HepG2 (cell line): Measurements from ENCODE around the gene BICRA. TPM values are rescaled to one million over a fixed set of nuclear protein-coding genes. Genes with fewer than 3 reads are reported as not detected.

ENCODE experiments used
- ATAC-seq: fragments of 200-7000 bp; cut with Tn5 transposase; 3 replicates; pipeline ENCODE4 v1.9.1; 2020; ENCODE audit warnings: mild to moderate bottlenecking, moderate library complexity
- BruUV-seq: library from RNA; stranded (reverse); fragments of 400-500 nt; replicated peaks from 2 replicates; lab custom pipeline; 2021; lab: Mats Ljungman, UMichigan
- CTCF ChIA-PET: fragments of 300-600 bp; formaldehyde crosslinking; extraction: SDS; loops from one replicate; lab custom pipeline; 2021; ENCODE audit warnings: low total read pairs, inconsistent platforms, low intra/inter-chr PET ratio; lab: Yijun Ruan, JAX
- POLR2A ChIA-PET: fragments of 350-600 bp; sonication (Branson Sonifier 250); formaldehyde crosslinking; loops from one replicate; lab custom pipeline; 2020; ENCODE audit warnings: antibody characterized with exemption, inconsistent platforms; lab: Yijun Ruan, JAX
- DNase-seq: peaks from one replicate; pipeline ENCODE4 v3.0.0-alpha.2; 2015; ENCODE audit warnings: low spot score
- FAIRE-seq: peaks from 3 replicates; lab custom pipeline; 2011; peaks lifted over from hg19 to GRCh38; lab: Jason Lieb, UNC
- H2AFZ ChIP-seq: one replicate; pipeline ENCODE4 v1.6.1; 2011; ENCODE audit warnings: low read length, inconsistent platforms
- H3K27ac ChIP-seq: fragments of 300-600 bp; 3 replicates; pipeline ENCODE4 v1.8.0; 2011; ENCODE audit warnings: mixed run types, mild to moderate bottlenecking, mixed read lengths, low read length, inconsistent platforms; ENCODE audit not compliant: insufficient read depth; ENCODE audit errors: extremely low read length
- H3K27me3 ChIP-seq, 2 experiments: fragments of 200-600 bp in 1 of 2; 2 replicates in 1 of 2; 3 replicates in 1 of 2; pipeline versions ENCODE4 v1.6.0 to v1.8.0; 2011; ENCODE audit warnings: low read length in 2 of 2, mild to moderate bottlenecking in 2 of 2, moderate library complexity in 2 of 2, inconsistent platforms in 1 of 2; ENCODE audit not compliant: insufficient read depth in 2 of 2, control insufficient read depth in 1 of 2
- H3K36me3 ChIP-seq, 2 experiments: fragments of 200-600 bp in 1 of 2; replicated peaks in 1 of 2; 2 replicates in 1 of 2; 3 replicates in 1 of 2; pipeline versions ENCODE4 v1.5.1 to v1.8.0; 2011; ENCODE audit warnings: low read length in 2 of 2, inconsistent platforms in 1 of 2; ENCODE audit not compliant: insufficient read depth in 2 of 2, control insufficient read depth in 1 of 2
- H3K4me1 ChIP-seq: 2 replicates; pipeline ENCODE4 v1.5.1; 2012; ENCODE audit warnings: low read length, inconsistent platforms; ENCODE audit not compliant: insufficient read depth
- H3K4me2 ChIP-seq: 2 replicates; pipeline ENCODE4 v1.6.0; 2011; ENCODE audit warnings: low read depth, low read length, inconsistent platforms
- H3K4me3 ChIP-seq, 3 experiments: fragments of 200-600 bp in 1 of 3; sonication (generic), shearing (Covaris generic) in 1 of 3; replicated peaks in 1 of 3; 2 replicates each; pipeline ENCODE4 v1.5.1; 2011 to 2016; ENCODE audit warnings: low read length in 3 of 3, inconsistent platforms in 2 of 3, low read depth in 2 of 3, mild to moderate bottlenecking in 2 of 3, control low read depth in 1 of 3, mixed read lengths in 1 of 3; ENCODE audit not compliant: insufficient read depth in 1 of 3
- H3K79me2 ChIP-seq: one replicate; pipeline ENCODE4 v1.6.1; 2011; ENCODE audit warnings: low read length, inconsistent platforms; ENCODE audit not compliant: insufficient read depth
- H3K9ac ChIP-seq: 2 replicates; pipeline ENCODE4 v1.6.0; 2011; ENCODE audit warnings: mild to moderate bottlenecking, low read depth, low read length, inconsistent platforms; ENCODE audit not compliant: insufficient read depth
- H3K9me3 ChIP-seq: 2 replicates; pipeline ENCODE4 v1.5.1; 2012; ENCODE audit warnings: mild to moderate bottlenecking, low read length
- H4K20me1 ChIP-seq: 2 replicates; pipeline ENCODE4 v1.6.0; 2011; ENCODE audit warnings: inconsistent platforms, mild to moderate bottlenecking, low read length, moderate library complexity; ENCODE audit not compliant: insufficient read depth
- FOXK1 ChIP-seq: sonication (generic); formaldehyde crosslinking; IDR thresholded peaks from 2 replicates; pipeline ENCODE4 v1.4.0; 2020; ENCODE audit warnings: low read depth, missing genetic modification reagents, borderline replicate concordance
- REXO4 ChIP-seq: sonication (generic); formaldehyde crosslinking; IDR thresholded peaks from 2 replicates; pipeline ENCODE4 v1.8.0; 2022; ENCODE audit warnings: missing genetic modification reagents, mild to moderate bottlenecking, borderline replicate concordance
- TBP ChIP-seq: sonication (generic); formaldehyde crosslinking; IDR thresholded peaks from 2 replicates; pipeline ENCODE4 v1.5.0; 2020; ENCODE audit warnings: missing genetic modification reagents
- ZBTB21 ChIP-seq: sonication (generic); formaldehyde crosslinking; IDR thresholded peaks from 2 replicates; pipeline ENCODE4 v1.4.0; 2020; ENCODE audit warnings: missing genetic modification reagents
- ZNF292 ChIP-seq: sonication (generic); formaldehyde crosslinking; IDR thresholded peaks from 2 replicates; pipeline ENCODE4 v1.8.1; 2022; ENCODE audit warnings: mild to moderate bottlenecking, low read depth, missing genetic modification reagents, borderline replicate concordance
- WGBS: methylation state at CpG from one replicate; pipeline ENCODE4 v1.1.6; 2017; ENCODE audit warnings: low lambda C conversion rate; 5-methylcytosine and 5-hydroxymethylcytosine counted together
- in situ Hi-C: cut with HindIII; loops from 2 replicates; pipeline ENCODE4 v1.10.0; 2017; ENCODE audit warnings: low pct_unique_long_range_greater_than_20kb; ENCODE audit not compliant: extremely low pct_ligation_motif_present
- intact Hi-C: fragments of 100-400 bp; cut with micrococcal nuclease; formaldehyde crosslinking; loops from one replicate; pipeline ENCODE4 v1.10.0; 2022; ENCODE audit not compliant: unreplicated experiment
- polyA plus RNA-seq, 8 experiments: library from polyadenylated mRNA; depleted of rRNA in 3 of 8; stranded (reverse) in 7 of 8; unstranded in 1 of 8; fragments of >200 nt; fragmentation: Illumina TruSeq in 4 of 8; extraction: Trizol in 4 of 8; gene quantifications; 2 replicates each; pipeline versions ENCODE4 v1.2.1 to v1.2.3, GENCODE V29; 2011 to 2016; ENCODE audit warnings: low read depth in 4 of 8, missing spikeins in 1 of 8, mixed read lengths in 1 of 8; ENCODE audit not compliant: insufficient read depth in 1 of 8
- total RNA-seq, 5 experiments: library from RNA; depleted of rRNA; stranded (reverse); fragments of >200 nt; fragmentation: Illumina TruSeq; extraction: Trizol; gene quantifications; 2 replicates each; pipeline ENCODE4 v1.2.3, GENCODE V29; 2016; ENCODE audit warnings: low read depth in 1 of 5

The BICRA gene
- total and polyA plus RNA-seq, 2 of the 13 experiments (the other 11 are each of a cell fraction or from before 2014, with no cell fraction given), result 0.55 to 0.71 TPM

GRCh38 chr19:47693903-47694302 lies 85.0 kb downstream of the BICRA start (continued):
- TF ChIP-seq FOXK1 (CRISPR knock-in tag), result no peak

- H3K4me3 ChIP-seq, result no peak overlapping the region
- TF ChIP-seq ZBTB21, result no peak
- TF ChIP-seq ZNF292 (CRISPR knock-in tag), result no peak
- TF ChIP-seq TBP (CRISPR knock-in tag), result no peak
- no peak for TF ChIP-seq REXO4 (CRISPR knock-in tag)
- H4K20me1 ChIP-seq, result no peaks in the 10 kb centered on the region
- H3K36me3 ChIP-seq, result peaks cover 0 to 1% of the 10 kb centered on the region in 2 experiments; a peak in 1 of 5 replicates
- H3K9me3 ChIP-seq, result no peaks in the 10 kb centered on the region
- 95% methylated on average over 23 of the region's 28 CpGs for WGBS
- BruUV-seq, result no TSS peak
- CTCF ChIA-PET, result no interaction called here
- FAIRE-seq (no peak), DNase-seq (no peak), ATAC-seq (no peak)
- intact Hi-C loops, result no loop called here
- no peaks in the 10 kb centered on the region for H3K27me3 ChIP-seq
- in situ Hi-C loops, result loop anchor here (5.0 to 10.0 kb wide), 4 partner anchors 90 to 257 kb away; partner anchors contain the start of genes BICRA and NAPA
- H3K9ac ChIP-seq, result no peak overlapping the region
- no peaks in the 10 kb centered on the region for H3K79me2 ChIP-seq
- H3K4me1 ChIP-seq, result peaks cover 4% of the 10 kb centered on the region; the same call in 1 of the 2 replicates
- POLR2A ChIA-PET, result no interaction called here
- no peak overlapping the region for H3K4me2 ChIP-seq
- H3K27ac ChIP-seq, result no peak overlapping the region
- no peak overlapping the region for H2AFZ ChIP-seq
Measured at GRCh38 chr19:47694466-47695273, 85.7 kb downstream of the BICRA start.
